Astrocyte (in vitro differentiated cells and primary cell): ENCODE results near the gene MMAB. TPM values are rescaled to one million over a fixed set of nuclear protein-coding genes. Genes with fewer than 3 reads are reported as not detected.

Experiments used
- DNase-seq: peaks from one replicate; pipeline ENCODE4 v3.0.0-alpha.2; 2010; ENCODE audit warnings: low read depth
- FAIRE-seq: peaks from 2 replicates; lab custom pipeline; 2011; peaks lifted over from hg19 to GRCh38; lab: Jason Lieb, UNC
- H2AFZ ChIP-seq: 2 replicates; pipeline ENCODE4 v1.6.0; 2012; ENCODE audit warnings: low read depth, low read length, inconsistent platforms
- H3K27ac ChIP-seq: 2 replicates; pipeline ENCODE4 v1.5.1; 2011; ENCODE audit warnings: low read depth, low read length, inconsistent platforms
- H3K27me3 ChIP-seq: 2 replicates; pipeline ENCODE4 v1.6.0; 2011; ENCODE audit warnings: low read length, inconsistent platforms; ENCODE audit not compliant: insufficient read depth
- H3K36me3 ChIP-seq: 2 replicates; pipeline ENCODE4 v1.5.1; 2011; ENCODE audit warnings: low read length, inconsistent platforms; ENCODE audit not compliant: insufficient read depth
- H3K4me1 ChIP-seq: 2 replicates; pipeline ENCODE4 v1.5.1; 2011; ENCODE audit warnings: low read length, inconsistent platforms; ENCODE audit not compliant: insufficient read depth
- H3K4me2 ChIP-seq: 2 replicates; pipeline ENCODE4 v1.6.0; 2012; ENCODE audit warnings: low read length, inconsistent platforms
- H3K4me3 ChIP-seq: 2 replicates; pipeline ENCODE4 v1.5.1; 2011; ENCODE audit warnings: low read depth, mild to moderate bottlenecking, low read length, inconsistent platforms; ENCODE audit not compliant: insufficient read depth
- H3K79me2 ChIP-seq: 2 replicates; pipeline ENCODE4 v1.6.0; 2012; ENCODE audit warnings: mild to moderate bottlenecking, low read length, inconsistent platforms; ENCODE audit not compliant: insufficient read depth
- H3K9ac ChIP-seq: 2 replicates; pipeline ENCODE4 v1.6.0; 2012; ENCODE audit warnings: mild to moderate bottlenecking, low read length, inconsistent platforms
- H3K9me3 ChIP-seq: 2 replicates; pipeline ENCODE4 v1.5.1; 2012; ENCODE audit warnings: low read depth, mild to moderate bottlenecking, low read length, inconsistent platforms; ENCODE audit not compliant: insufficient read depth
- H4K20me1 ChIP-seq: 2 replicates; pipeline ENCODE4 v1.6.0; 2012; ENCODE audit warnings: low read length, inconsistent platforms; ENCODE audit not compliant: insufficient read depth
- H3K27ac Mint-ChIP-seq: one replicate; pipeline ENCODE4 v1.8.0; 2021; ENCODE audit warnings: mild to moderate bottlenecking, mixed read lengths; ENCODE audit not compliant: unreplicated experiment
- H3K27me3 Mint-ChIP-seq: one replicate; pipeline ENCODE4 v1.8.0; 2021; ENCODE audit warnings: low read depth, mixed read lengths; ENCODE audit not compliant: unreplicated experiment
- H3K36me3 Mint-ChIP-seq: one replicate; pipeline ENCODE4 v1.8.0; 2021; ENCODE audit warnings: low read depth, mixed read lengths; ENCODE audit not compliant: unreplicated experiment
- H3K4me1 Mint-ChIP-seq: one replicate; pipeline ENCODE4 v1.8.0; 2021; ENCODE audit warnings: low read depth, mixed read lengths; ENCODE audit not compliant: unreplicated experiment
- H3K4me3 Mint-ChIP-seq: one replicate; pipeline ENCODE4 v1.8.0; 2021; ENCODE audit warnings: mild to moderate bottlenecking, moderate library complexity, mixed read lengths; ENCODE audit not compliant: unreplicated experiment
- H3K9me3 Mint-ChIP-seq: one replicate; pipeline ENCODE4 v1.8.0; 2021; ENCODE audit warnings: mild to moderate bottlenecking, mixed read lengths; ENCODE audit not compliant: unreplicated experiment
- CTCF ChIP-seq: IDR thresholded peaks from 2 replicates; pipeline ENCODE4 v1.5.1; 2011; ENCODE audit warnings: low read depth, mild to moderate bottlenecking, inconsistent platforms, low read length, moderate library complexity; ENCODE audit not compliant: insufficient read depth
- EZH2 ChIP-seq: IDR thresholded peaks from 2 replicates; pipeline ENCODE4 v1.6.1; 2012; ENCODE audit warnings: mild to moderate bottlenecking, low read length, inconsistent platforms; ENCODE audit not compliant: insufficient read depth
- total RNA-seq: library from RNA; stranded (reverse); gene quantifications from 2 replicates; pipeline ENCODE4 v1.2.1, GENCODE V29; 2021

MMAB gene
- total RNA-seq, 1 donor from 2014 or later, result 17.8 TPM

- Histone ChIP-seq H3K4me3 (no peak overlapping the region), H3K36me3 (no peaks in the 10 kb centered on the region), H3K4me2 (no peak overlapping the region), H3K9me3 (no peaks in the 10 kb centered on the region), H3K79me2 (no peaks in the 10 kb centered on the region), H4K20me1 (no peaks in the 10 kb centered on the region), H3K4me1 (peaks cover 9% of the 10 kb centered on the region), H3K27me3 (peaks cover 7% of the 10 kb centered on the region), H3K9ac (no peak overlapping the region), H2AFZ (no peak overlapping the region), H3K27ac (no peak overlapping the region)
- Mint-ChIP-seq H3K4me3 (no peak overlapping the region), H3K4me1 (no peaks in the 10 kb centered on the region), H3K27ac (no peak overlapping the region), H3K27me3 (peaks cover 11% of the 10 kb centered on the region), H3K36me3 (peaks cover 1% of the 10 kb centered on the region), H3K9me3 (peaks cover 5% of the 10 kb centered on the region)
- no peak for DNase-seq
- FAIRE-seq, result no peak
- TF ChIP-seq CTCF (no peak), EZH2 (no peak)
Measured at GRCh38 chr12:109559200-109559505, 14.2 kb downstream of the MMAB start.

GRCh38 chr12:109558374-109559199 is 14.7 kb downstream of the MMAB start:
- no peak for FAIRE-seq
- no peak for DNase-seq
- Mint-ChIP-seq H3K27me3 (peaks cover 16% of the 10 kb centered on the region), H3K4me1 (no peaks in the 10 kb centered on the region), H3K27ac (no peak overlapping the region), H3K9me3 (peaks cover 5% of the 10 kb centered on the region), H3K4me3 (no peak overlapping the region), H3K36me3 (peaks cover 1% of the 10 kb centered on the region)
- Histone ChIP-seq H3K4me1 (peaks cover 13% of the 10 kb centered on the region), H3K4me3 (no peak overlapping the region), H3K27me3 (peaks cover 8% of the 10 kb centered on the region), H2AFZ (no peak overlapping the region), H3K79me2 (no peaks in the 10 kb centered on the region), H3K4me2 (no peak overlapping the region), H3K9me3 (no peaks in the 10 kb centered on the region), H3K9ac (no peak overlapping the region), H3K27ac (no peak overlapping the region), H3K36me3 (no peaks in the 10 kb centered on the region), H4K20me1 (no peaks in the 10 kb centered on the region)
- no peak for TF ChIP-seq EZH2
- TF ChIP-seq CTCF, result no peak

GRCh38 chr12:109557805-109558204 is 15.5 kb downstream of the MMAB start:
- Histone ChIP-seq H3K4me1 (peaks cover 14% of the 10 kb centered on the region), H3K4me2 (peak overlapping the region; percentile 19), H3K4me3 (no peak overlapping the region), H3K9ac (no peak overlapping the region), H2AFZ (no peak overlapping the region), H4K20me1 (no peaks in the 10 kb centered on the region), H3K36me3 (no peaks in the 10 kb centered on the region), H3K79me2 (no peaks in the 10 kb centered on the region), H3K27ac (no peak overlapping the region), H3K27me3 (peaks cover 8% of the 10 kb centered on the region), H3K9me3 (no peaks in the 10 kb centered on the region)
- Mint-ChIP-seq H3K27ac (no peak overlapping the region), H3K4me1 (no peaks in the 10 kb centered on the region), H3K9me3 (peaks cover 5% of the 10 kb centered on the region), H3K27me3 (peaks cover 23% of the 10 kb centered on the region), H3K36me3 (peaks cover 1% of the 10 kb centered on the region), H3K4me3 (no peak overlapping the region)
- DNase-seq, result no peak
- no peak for FAIRE-seq
- TF ChIP-seq EZH2 (no peak), CTCF (no peak)
